HepG2 (cell line): ENCODE results near the gene ANTXR1. TPM values are rescaled to one million over a fixed set of nuclear protein-coding genes. Genes with fewer than 3 reads are reported as not detected.

Experiments used
- CENPX ChIP-seq: sonication (generic); formaldehyde crosslinking; IDR thresholded peaks from 2 replicates; pipeline ENCODE4 v1.9.0; 2021; ENCODE audit warnings: mild to moderate bottlenecking, missing genetic modification reagents, moderate library complexity
- EED ChIP-seq: sonication (generic); formaldehyde crosslinking; IDR thresholded peaks from 2 replicates; pipeline ENCODE4 v1.5.0; 2020; ENCODE audit warnings: mild to moderate bottlenecking, missing genetic modification reagents
- FIP1L1 ChIP-seq: fragments of 200-400 bp; formaldehyde crosslinking; IDR thresholded peaks from 2 replicates; pipeline ENCODE4 v1.6.1; 2018; ENCODE audit warnings: low read depth, mild to moderate bottlenecking, low read length, moderate library complexity, borderline replicate concordance; ENCODE audit not compliant: insufficient read depth
- GLI4 ChIP-seq: sonication (generic); formaldehyde crosslinking; IDR thresholded peaks from 2 replicates; pipeline ENCODE4 v1.5.1; 2020; ENCODE audit warnings: missing genetic modification reagents, mild to moderate bottlenecking, moderate library complexity, borderline replicate concordance
- KLF11 ChIP-seq: IDR thresholded peaks from 2 replicates; pipeline ENCODE4 v1.6.1; 2016; ENCODE audit warnings: missing compliant biosample characterization
- NONO ChIP-seq, 2 experiments: fragments of 450-650 bp in 1 of 2; sonication (generic) in 1 of 2; formaldehyde crosslinking in 1 of 2; IDR thresholded peaks in 1 of 2; conservative IDR thresholded peaks in 1 of 2; 2 replicates each; pipeline versions ENCODE4 v1.6.1 to v1.8.0; 2017 to 2022; ENCODE audit warnings: mild to moderate bottlenecking in 1 of 2, missing genetic modification reagents in 1 of 2, moderate library complexity in 1 of 2
- RCOR2 ChIP-seq: IDR thresholded peaks from 2 replicates; pipeline ENCODE4 v1.6.1; 2016; ENCODE audit warnings: missing biosample characterization, missing genetic modification reagents
- REXO4 ChIP-seq: sonication (generic); formaldehyde crosslinking; IDR thresholded peaks from 2 replicates; pipeline ENCODE4 v1.8.0; 2022; ENCODE audit warnings: missing genetic modification reagents, mild to moderate bottlenecking, borderline replicate concordance
- SP5 ChIP-seq: IDR thresholded peaks from 2 replicates; pipeline ENCODE4 v1.6.1; 2016; ENCODE audit warnings: low read depth, borderline replicate concordance
- U2AF2 ChIP-seq: fragments of 200-400 bp; formaldehyde crosslinking; IDR thresholded peaks from 2 replicates; pipeline ENCODE4 v1.6.1; 2017; ENCODE audit warnings: low read depth, mild to moderate bottlenecking, low read length
- ZFY ChIP-seq: sonication (generic); formaldehyde crosslinking; IDR thresholded peaks from 2 replicates; pipeline ENCODE4 v1.4.0; 2020; ENCODE audit warnings: missing genetic modification reagents
- ZHX1 ChIP-seq: sonication (generic); formaldehyde crosslinking; IDR thresholded peaks from 2 replicates; pipeline ENCODE4 v1.8.1; 2022; ENCODE audit warnings: low read depth, mild to moderate bottlenecking, missing genetic modification reagents
- ZNF136 ChIP-seq: sonication (generic); formaldehyde crosslinking; IDR thresholded peaks from 2 replicates; pipeline ENCODE4 v1.8.1; 2022; ENCODE audit warnings: low read depth, mild to moderate bottlenecking, moderate library complexity, missing genetic modification reagents
- ZNF367 ChIP-seq: sonication (generic); formaldehyde crosslinking; IDR thresholded peaks from 2 replicates; pipeline ENCODE4 v1.4.0; 2020; ENCODE audit warnings: missing genetic modification reagents, borderline replicate concordance
- ZNF547 ChIP-seq: sonication (generic); formaldehyde crosslinking; IDR thresholded peaks from 2 replicates; pipeline ENCODE4 v1.5.1; 2020; ENCODE audit warnings: mild to moderate bottlenecking, missing genetic modification reagents
- ZNF607 ChIP-seq: sonication (generic); formaldehyde crosslinking; IDR thresholded peaks from 2 replicates; pipeline ENCODE4 v1.5.1; 2020; ENCODE audit warnings: missing genetic modification reagents, mild to moderate bottlenecking, borderline replicate concordance
- polyA plus RNA-seq, 8 experiments: library from polyadenylated mRNA; depleted of rRNA in 3 of 8; stranded (reverse) in 7 of 8; unstranded in 1 of 8; fragments of >200 nt; fragmentation: Illumina TruSeq in 4 of 8; extraction: Trizol in 4 of 8; gene quantifications; 2 replicates each; pipeline versions ENCODE4 v1.2.1 to v1.2.3, GENCODE V29; 2011 to 2016; ENCODE audit warnings: low read depth in 4 of 8, missing spikeins in 1 of 8, mixed read lengths in 1 of 8; ENCODE audit not compliant: insufficient read depth in 1 of 8
- total RNA-seq, 5 experiments: library from RNA; depleted of rRNA; stranded (reverse); fragments of >200 nt; fragmentation: Illumina TruSeq; extraction: Trizol; gene quantifications; 2 replicates each; pipeline ENCODE4 v1.2.3, GENCODE V29; 2016; ENCODE audit warnings: low read depth in 1 of 5
- TF ChIP-seq, protein P1 (sequence below): sonication (generic); formaldehyde crosslinking; IDR thresholded peaks from 2 replicates; pipeline ENCODE4 v1.4.0; 2020; ENCODE audit warnings: low read depth, missing genetic modification reagents
- TF ChIP-seq, protein P2 (sequence below): sonication (generic); formaldehyde crosslinking; IDR thresholded peaks from 2 replicates; pipeline ENCODE4 v1.5.0; 2020; ENCODE audit warnings: mild to moderate bottlenecking, missing genetic modification reagents
- TF ChIP-seq, protein P3 (sequence below): sonication (generic); formaldehyde crosslinking; IDR thresholded peaks from 2 replicates; pipeline ENCODE4 v1.8.0; 2022; ENCODE audit warnings: mild to moderate bottlenecking, missing genetic modification reagents, moderate library complexity

The ANTXR1 gene
- total and polyA plus RNA-seq, 2 of the 13 experiments (the other 11 are each of a cell fraction or from before 2014, with no cell fraction given), result 4.5 to 12.7 TPM

DNA sequence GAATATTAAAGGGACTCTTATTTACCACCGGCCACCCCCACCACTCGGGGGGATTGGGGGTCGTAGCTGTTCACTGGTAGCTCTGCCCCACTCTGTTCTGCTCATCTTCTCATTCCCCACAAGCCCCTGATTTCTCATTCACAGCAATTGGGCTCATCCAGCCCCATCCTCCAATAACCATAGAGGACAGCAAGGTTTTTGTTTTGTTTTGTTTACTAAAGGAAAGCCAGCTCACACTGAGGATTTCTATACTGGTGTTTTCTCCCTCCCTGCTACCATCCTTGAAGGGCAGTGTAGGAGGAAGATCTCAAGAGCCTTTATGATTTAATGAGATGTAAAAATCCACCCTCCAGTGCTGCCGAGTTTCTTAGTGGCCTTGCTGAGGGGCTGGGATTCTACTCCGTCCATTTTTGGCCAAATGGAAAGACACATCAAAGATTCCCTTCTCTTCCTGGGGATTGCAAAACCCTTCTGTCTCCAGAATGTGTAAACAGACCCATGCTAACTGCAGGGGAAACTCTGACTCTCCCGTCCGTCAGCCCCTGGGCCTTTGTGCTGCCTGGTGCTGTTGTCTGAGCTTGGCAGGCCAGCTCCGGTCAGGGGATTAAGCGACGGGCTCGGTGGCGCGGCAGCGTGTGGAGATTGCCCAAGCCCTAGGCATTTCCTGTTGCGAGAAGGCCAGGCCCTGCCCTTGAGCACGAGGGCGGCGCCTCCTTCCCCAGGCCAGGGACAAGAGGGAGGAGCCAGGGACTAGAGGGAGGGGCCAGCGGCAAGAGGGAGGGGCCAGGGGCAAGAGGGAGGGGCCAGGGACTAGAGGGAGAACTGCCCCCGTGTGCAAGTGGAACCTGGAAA lies 165.0 kb downstream of the ANTXR1 start (continued):
- TF ChIP-seq, protein P1, sequence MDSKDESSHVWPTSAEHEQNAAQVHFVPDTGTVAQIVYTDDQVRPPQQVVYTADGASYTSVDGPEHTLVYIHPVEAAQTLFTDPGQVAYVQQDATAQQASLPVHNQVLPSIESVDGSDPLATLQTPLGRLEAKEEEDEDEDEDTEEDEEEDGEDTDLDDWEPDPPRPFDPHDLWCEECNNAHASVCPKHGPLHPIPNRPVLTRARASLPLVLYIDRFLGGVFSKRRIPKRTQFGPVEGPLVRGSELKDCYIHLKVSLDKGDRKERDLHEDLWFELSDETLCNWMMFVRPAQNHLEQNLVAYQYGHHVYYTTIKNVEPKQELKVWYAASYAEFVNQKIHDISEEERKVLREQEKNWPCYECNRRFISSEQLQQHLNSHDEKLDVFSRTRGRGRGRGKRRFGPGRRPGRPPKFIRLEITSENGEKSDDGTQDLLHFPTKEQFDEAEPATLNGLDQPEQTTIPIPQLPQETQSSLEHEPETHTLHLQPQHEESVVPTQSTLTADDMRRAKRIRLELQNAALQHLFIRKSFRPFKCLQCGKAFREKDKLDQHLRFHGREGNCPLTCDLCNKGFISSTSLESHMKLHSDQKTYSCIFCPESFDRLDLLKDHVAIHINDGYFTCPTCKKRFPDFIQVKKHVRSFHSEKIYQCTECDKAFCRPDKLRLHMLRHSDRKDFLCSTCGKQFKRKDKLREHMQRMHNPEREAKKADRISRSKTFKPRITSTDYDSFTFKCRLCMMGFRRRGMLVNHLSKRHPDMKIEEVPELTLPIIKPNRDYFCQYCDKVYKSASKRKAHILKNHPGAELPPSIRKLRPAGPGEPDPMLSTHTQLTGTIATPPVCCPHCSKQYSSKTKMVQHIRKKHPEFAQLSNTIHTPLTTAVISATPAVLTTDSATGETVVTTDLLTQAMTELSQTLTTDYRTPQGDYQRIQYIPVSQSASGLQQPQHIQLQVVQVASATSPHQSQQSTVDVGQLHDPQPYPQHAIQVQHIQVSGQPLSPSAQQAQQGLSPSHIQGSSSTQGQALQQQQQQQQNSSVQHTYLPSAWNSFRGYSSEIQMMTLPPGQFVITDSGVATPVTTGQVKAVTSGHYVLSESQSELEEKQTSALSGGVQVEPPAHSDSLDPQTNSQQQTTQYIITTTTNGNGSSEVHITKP (CRISPR knock-in tag), result peak; percentile 78; the same call in 1 of the 2 replicates
- TF ChIP-seq, protein P2, sequence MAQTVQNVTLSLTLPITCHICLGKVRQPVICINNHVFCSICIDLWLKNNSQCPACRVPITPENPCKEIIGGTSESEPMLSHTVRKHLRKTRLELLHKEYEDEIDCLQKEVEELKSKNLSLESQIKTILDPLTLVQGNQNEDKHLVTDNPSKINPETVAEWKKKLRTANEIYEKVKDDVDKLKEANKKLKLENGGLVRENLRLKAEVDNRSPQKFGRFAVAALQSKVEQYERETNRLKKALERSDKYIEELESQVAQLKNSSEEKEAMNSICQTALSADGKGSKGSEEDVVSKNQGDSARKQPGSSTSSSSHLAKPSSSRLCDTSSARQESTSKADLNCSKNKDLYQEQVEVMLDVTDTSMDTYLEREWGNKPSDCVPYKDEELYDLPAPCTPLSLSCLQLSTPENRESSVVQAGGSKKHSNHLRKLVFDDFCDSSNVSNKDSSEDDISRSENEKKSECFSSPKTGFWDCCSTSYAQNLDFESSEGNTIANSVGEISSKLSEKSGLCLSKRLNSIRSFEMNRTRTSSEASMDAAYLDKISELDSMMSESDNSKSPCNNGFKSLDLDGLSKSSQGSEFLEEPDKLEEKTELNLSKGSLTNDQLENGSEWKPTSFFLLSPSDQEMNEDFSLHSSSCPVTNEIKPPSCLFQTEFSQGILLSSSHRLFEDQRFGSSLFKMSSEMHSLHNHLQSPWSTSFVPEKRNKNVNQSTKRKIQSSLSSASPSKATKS, result peak; percentile 97
- TF ChIP-seq ZFY, result peak; percentile 95
- TF ChIP-seq ZNF136 (CRISPR knock-in tag), result peak; percentile 99
- TF ChIP-seq EED (CRISPR knock-in tag), result no peak
- peak; percentile 96 for TF ChIP-seq KLF11
- TF ChIP-seq ZNF607 (CRISPR knock-in tag), result peak; percentile 93; the same call in 1 of the 2 replicates
- TF ChIP-seq REXO4 (CRISPR knock-in tag), result no peak
- peak; percentile 90 for TF ChIP-seq ZHX1
- no peak for TF ChIP-seq CENPX
- TF ChIP-seq U2AF2, result no peak
- TF ChIP-seq NONO (IDR thresholded peaks at IDR 0.05), result no peak
- TF ChIP-seq NONO (CRISPR knock-in tag; conservative IDR thresholded peaks at IDR 0.05), result peak; percentile 99
- TF ChIP-seq RCOR2 (CRISPR knock-in tag), result peak; percentile 99
- TF ChIP-seq SP5 (CRISPR knock-in tag), result peak; percentile 93
- TF ChIP-seq FIP1L1, result peak; percentile 84; the same call in 1 of the 2 replicates
- TF ChIP-seq ZNF367 (CRISPR knock-in tag), result no peak
- TF ChIP-seq ZNF547 (CRISPR knock-in tag), result peak; percentile 94
- TF ChIP-seq, protein P3, sequence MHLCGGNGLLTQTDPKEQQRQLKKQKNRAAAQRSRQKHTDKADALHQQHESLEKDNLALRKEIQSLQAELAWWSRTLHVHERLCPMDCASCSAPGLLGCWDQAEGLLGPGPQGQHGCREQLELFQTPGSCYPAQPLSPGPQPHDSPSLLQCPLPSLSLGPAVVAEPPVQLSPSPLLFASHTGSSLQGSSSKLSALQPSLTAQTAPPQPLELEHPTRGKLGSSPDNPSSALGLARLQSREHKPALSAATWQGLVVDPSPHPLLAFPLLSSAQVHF (CRISPR knock-in tag), result no peak
- peak; percentile 74; the same call in 1 of the 2 replicates for TF ChIP-seq GLI4 (CRISPR knock-in tag)
